Right lobe of liver (tissue), 4 donors: ENCODE measurements around the gene LDLRAD3.

ENCODE experiments used
- POLR2A ChIP-seq: fragments of 450-650 bp; IDR thresholded peaks from one replicate; pipeline ENCODE4 v1.6.1; 2017; ENCODE audit warnings: antibody characterized with exemption, mild to moderate bottlenecking
- TF ChIP-seq, protein P1 (sequence below), 4 donors: fragments of 200-600 bp in 3 of 4; fragments of 450-650 bp in 1 of 4; IDR thresholded peaks; one replicate each; pipeline versions ENCODE4 v1.5.1 to v1.8.0; 2016 to 2022; ENCODE audit warnings: antibody characterized with exemption in 4 of 4, mild to moderate bottlenecking in 2 of 4
- donor health status: DM: no; HTN: no; CAD: no.
- donor health status: DM: no; HTN: no; CAD: no.
- donor health status: DM: no; HTN: yes; CAD: no.

DNA sequence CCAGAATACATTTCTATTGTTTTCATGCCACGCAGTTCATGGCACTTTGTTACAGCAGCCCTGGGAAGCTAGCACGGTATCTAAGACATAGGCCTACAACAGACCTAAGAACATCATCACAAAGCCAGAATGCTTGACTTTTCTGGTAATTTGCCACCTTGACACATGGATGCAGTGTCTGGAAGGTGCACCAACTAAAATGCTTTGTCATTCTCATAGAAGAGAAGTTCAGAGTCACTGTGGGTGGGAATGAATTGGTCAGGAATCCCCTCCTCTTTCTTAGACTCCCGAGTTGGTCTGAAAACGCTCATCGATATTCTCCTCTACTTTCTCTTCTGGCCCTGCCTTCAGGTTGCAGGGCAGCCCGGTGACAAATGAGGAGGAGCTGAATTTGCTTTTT, 223.9 kb downstream of the LDLRAD3 start:
- no peak for TF ChIP-seq POLR2A
- TF ChIP-seq, protein P1, sequence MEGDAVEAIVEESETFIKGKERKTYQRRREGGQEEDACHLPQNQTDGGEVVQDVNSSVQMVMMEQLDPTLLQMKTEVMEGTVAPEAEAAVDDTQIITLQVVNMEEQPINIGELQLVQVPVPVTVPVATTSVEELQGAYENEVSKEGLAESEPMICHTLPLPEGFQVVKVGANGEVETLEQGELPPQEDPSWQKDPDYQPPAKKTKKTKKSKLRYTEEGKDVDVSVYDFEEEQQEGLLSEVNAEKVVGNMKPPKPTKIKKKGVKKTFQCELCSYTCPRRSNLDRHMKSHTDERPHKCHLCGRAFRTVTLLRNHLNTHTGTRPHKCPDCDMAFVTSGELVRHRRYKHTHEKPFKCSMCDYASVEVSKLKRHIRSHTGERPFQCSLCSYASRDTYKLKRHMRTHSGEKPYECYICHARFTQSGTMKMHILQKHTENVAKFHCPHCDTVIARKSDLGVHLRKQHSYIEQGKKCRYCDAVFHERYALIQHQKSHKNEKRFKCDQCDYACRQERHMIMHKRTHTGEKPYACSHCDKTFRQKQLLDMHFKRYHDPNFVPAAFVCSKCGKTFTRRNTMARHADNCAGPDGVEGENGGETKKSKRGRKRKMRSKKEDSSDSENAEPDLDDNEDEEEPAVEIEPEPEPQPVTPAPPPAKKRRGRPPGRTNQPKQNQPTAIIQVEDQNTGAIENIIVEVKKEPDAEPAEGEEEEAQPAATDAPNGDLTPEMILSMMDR (IDR thresholded peaks at IDR 0.05) = no peak
